Measurements from ENCODE around the gene HDAC4.

DNA sequence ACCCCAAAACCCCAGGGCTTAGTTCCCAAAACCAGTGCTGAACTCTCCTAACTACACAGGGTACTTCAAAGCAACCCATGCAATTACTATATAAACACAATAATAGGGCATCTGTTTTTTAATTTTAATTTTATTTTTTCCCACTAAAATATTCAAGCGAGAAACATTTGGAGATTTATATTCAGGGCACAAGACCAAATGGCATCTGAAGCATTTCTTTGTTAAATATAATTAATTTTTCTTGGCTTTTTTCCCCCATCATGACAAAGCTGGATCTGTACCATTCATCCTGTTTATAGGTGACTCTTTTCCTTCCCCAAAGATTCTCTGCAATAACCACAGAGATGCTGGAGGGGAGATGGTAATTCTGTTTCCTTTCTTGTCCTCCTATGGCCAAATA, 18.1 kb upstream of the HDAC4 start:
- TF ChIP-seq CTCF (IDR thresholded peaks at IDR 0.05), result no peak
- TF ChIP-seq POLR2A (IDR thresholded peaks at IDR 0.05), result no peak
